HG03520 (cell line): ENCODE data around the gene RNFT2.

Experiments used
- ATAC-seq: cut with Tn5 transposase; IDR thresholded peaks from one replicate; pipeline ENCODE4 v1.9.1; 2021; ENCODE audit warnings: mild to moderate bottlenecking, moderate library complexity; ENCODE audit not compliant: unreplicated experiment

RNFT2 gene

GRCh38 chr12:116710370-116711150, 27.6 kb upstream of the RNFT2 start:
- no peak for ATAC-seq

- ATAC-seq = no peak
Measured at GRCh38 chr12:116712458-116713303, 25.4 kb upstream of the RNFT2 start.

- no peak for ATAC-seq
Measured at GRCh38 chr12:116713527-116713926, 24.6 kb upstream of the RNFT2 start.

GRCh38 chr12:116714175-116714574, 23.9 kb upstream of the RNFT2 start:
- no peak for ATAC-seq

- ATAC-seq = no peak
Measured at GRCh38 chr12:116717466-116718437, 20.4 kb upstream of the RNFT2 start.

GRCh38 chr12:116718655-116719454, 19.3 kb upstream of the RNFT2 start:
- ATAC-seq = no peak

GRCh38 chr12:116719731-116720528, 18.2 kb upstream of the RNFT2 start:
- ATAC-seq = no peak

- ATAC-seq = no peak
Measured at GRCh38 chr12:116722245-116722644, 15.9 kb upstream of the RNFT2 start.

GRCh38 chr12:116726694-116727093, 11.4 kb upstream of the RNFT2 start:
- ATAC-seq = no peak

- ATAC-seq = no peak
Measured at GRCh38 chr12:116727261-116727660, 10.9 kb upstream of the RNFT2 start.

- no peak for ATAC-seq
Measured at GRCh38 chr12:116727891-116728290, 10.2 kb upstream of the RNFT2 start.

GRCh38 chr12:116731801-116732200, 6.3 kb upstream of the RNFT2 start:
- no peak for ATAC-seq

- no peak for ATAC-seq
Measured at GRCh38 chr12:116734156-116734768, 3.9 kb upstream of the RNFT2 start.

- no peak for ATAC-seq
Measured at GRCh38 chr12:116735084-116735483, 3.0 kb upstream of the RNFT2 start.

GRCh38 chr12:116735951-116736599, 2.0 kb upstream of the RNFT2 start:
- no peak for ATAC-seq

- no peak for ATAC-seq
Measured at GRCh38 chr12:116736962-116737773, 947 bp upstream of the RNFT2 start.

- ATAC-seq = no peak
Measured at GRCh38 chr12:116739381-116739887, 1.3 kb downstream of the RNFT2 start.
